BLaER1 (cell line): ENCODE results near the gene STOX2.

Experiments used
- H3K27ac ChIP-seq: shearing (Covaris generic); formaldehyde crosslinking; 2 replicates; pipeline ENCODE4 v1.8.1; 2022
- H3K27me3 ChIP-seq: shearing (Covaris generic); formaldehyde crosslinking; 2 replicates; pipeline ENCODE4 v1.8.1; 2022
- H3K36me3 ChIP-seq: shearing (Covaris generic); formaldehyde crosslinking; 2 replicates; pipeline ENCODE4 v1.8.1; 2022
- H3K4me1 ChIP-seq: shearing (Covaris generic); formaldehyde crosslinking; 2 replicates; pipeline ENCODE4 v1.8.1; 2022
- H3K4me2 ChIP-seq: shearing (Covaris generic); formaldehyde crosslinking; 2 replicates; pipeline ENCODE4 v1.8.1; 2022
- H3K4me3 ChIP-seq: shearing (Covaris generic); formaldehyde crosslinking; 2 replicates; pipeline ENCODE4 v1.8.1; 2022
- H3K9ac ChIP-seq: shearing (Covaris generic); formaldehyde crosslinking; 2 replicates; pipeline ENCODE4 v1.8.1; 2022
- H3K9me3 ChIP-seq: shearing (Covaris generic); formaldehyde crosslinking; 2 replicates; pipeline ENCODE4 v1.8.1; 2022
- H4K20me1 ChIP-seq: shearing (Covaris generic); formaldehyde crosslinking; 2 replicates; pipeline ENCODE4 v1.8.1; 2022
- Cebpa-rat ChIP-seq: shearing (Covaris generic); IDR thresholded peaks from 2 replicates; pipeline ENCODE4 v1.8.1; 2022

The STOX2 gene

DNA sequence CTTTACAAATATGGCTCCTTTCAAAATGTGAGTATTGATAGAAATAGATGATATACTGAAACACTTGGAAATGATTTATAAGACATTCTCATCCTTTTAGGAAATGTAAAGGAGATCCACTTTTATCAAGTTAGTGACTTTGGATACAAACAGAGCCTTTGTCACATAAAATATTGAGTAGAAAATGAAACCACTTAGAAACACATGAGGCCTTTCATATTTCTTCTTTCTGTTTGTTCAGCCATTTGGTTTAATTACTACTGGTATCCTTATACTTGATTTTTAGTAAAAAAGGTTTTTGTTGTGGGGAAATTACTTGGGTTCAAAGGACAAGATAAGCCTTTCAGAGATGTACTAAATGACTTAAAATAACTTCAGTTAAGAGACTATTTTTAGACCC lies 4.1 kb downstream of the STOX2 start:
- Histone ChIP-seq H3K9me3 (peaks cover 26% of the 10 kb centered on the region), H3K9ac (no peak overlapping the region), H3K27me3 (no peaks in the 10 kb centered on the region), H3K4me3 (no peak overlapping the region), H3K36me3 (no peaks in the 10 kb centered on the region), H3K4me2 (no peak overlapping the region), H3K27ac (no peak overlapping the region), H4K20me1 (no peaks in the 10 kb centered on the region), H3K4me1 (no peaks in the 10 kb centered on the region)
- no peak for TF ChIP-seq Cebpa-rat

DNA sequence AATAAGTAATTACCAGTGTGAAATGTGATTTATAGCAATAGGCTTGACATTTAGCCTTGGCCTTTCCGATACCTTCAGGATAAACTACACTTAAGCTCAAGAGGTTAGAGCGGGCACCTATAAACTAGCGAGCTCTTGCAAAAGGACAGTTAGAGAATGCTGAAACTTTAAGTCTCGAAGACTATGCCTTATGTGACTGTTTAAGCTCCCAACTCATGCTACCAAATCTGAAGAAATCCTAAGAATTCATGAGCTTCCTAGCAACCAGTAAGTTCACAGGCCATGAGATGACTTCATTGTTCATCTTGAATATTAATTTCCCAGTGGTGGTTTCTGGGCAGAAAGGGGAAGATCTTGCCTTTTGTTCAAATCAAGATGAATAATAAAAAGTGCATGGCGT lies 4.7 kb downstream of the STOX2 start:
- Histone ChIP-seq H3K4me2 (no peak overlapping the region), H3K9ac (no peak overlapping the region), H3K36me3 (no peaks in the 10 kb centered on the region), H3K27ac (no peak overlapping the region), H3K4me1 (no peaks in the 10 kb centered on the region), H3K27me3 (no peaks in the 10 kb centered on the region), H3K9me3 (peaks cover 22% of the 10 kb centered on the region), H4K20me1 (no peaks in the 10 kb centered on the region), H3K4me3 (no peak overlapping the region)
- no peak for TF ChIP-seq Cebpa-rat

DNA sequence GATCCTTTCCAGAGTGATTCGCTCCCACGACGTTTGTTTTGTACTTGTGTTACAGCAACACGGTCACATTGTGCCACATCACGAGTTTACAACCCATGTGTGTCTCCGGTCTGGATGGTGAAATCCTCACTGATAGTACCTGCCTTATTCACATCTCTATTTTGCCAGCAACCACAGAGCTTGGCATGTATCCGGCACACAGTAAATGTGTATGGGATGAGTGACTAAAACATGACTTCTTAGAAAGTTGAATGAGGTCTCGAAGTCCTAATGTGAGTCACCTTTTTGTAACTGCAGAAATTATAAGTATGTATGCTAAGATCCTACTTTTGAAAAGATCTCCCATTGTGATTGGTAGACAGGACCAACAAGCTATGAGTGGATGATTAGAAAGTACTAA lies 7.5 kb downstream of the STOX2 start:
- Histone ChIP-seq H3K27ac (no peak overlapping the region), H3K36me3 (no peaks in the 10 kb centered on the region), H3K9me3 (no peaks in the 10 kb centered on the region; the same call in 1 of the 2 replicates), H3K9ac (no peak overlapping the region), H4K20me1 (no peaks in the 10 kb centered on the region), H3K4me3 (no peak overlapping the region), H3K27me3 (no peaks in the 10 kb centered on the region), H3K4me1 (no peaks in the 10 kb centered on the region), H3K4me2 (no peak overlapping the region)
- no peak for TF ChIP-seq Cebpa-rat

DNA sequence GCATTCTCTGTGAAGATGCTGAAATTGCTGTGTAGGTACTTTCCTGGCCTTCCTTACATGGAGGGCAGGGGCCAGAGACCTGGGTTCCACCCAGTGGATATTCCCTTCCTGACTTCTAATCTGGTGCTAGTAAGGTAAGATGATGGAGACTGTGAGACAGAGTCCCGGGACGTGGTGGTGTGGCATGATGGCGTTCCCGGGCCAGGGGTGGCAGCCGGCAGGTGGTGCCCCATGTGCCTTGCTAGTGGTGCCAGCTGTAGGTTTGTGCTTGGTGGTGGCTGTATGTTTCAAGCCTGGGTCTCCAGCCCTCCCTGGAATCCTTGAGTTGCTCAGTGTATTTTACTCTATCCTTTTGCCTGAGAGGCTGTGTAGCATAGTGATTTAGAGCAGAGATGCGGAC lies 10.9 kb downstream of the STOX2 start:
- Histone ChIP-seq H3K9ac (no peak overlapping the region), H3K36me3 (no peaks in the 10 kb centered on the region), H3K27me3 (no peaks in the 10 kb centered on the region), H3K4me2 (no peak overlapping the region), H4K20me1 (no peaks in the 10 kb centered on the region), H3K9me3 (no peaks in the 10 kb centered on the region; the same call in 1 of the 2 replicates), H3K4me1 (no peaks in the 10 kb centered on the region), H3K27ac (no peak overlapping the region), H3K4me3 (no peak overlapping the region)
- TF ChIP-seq Cebpa-rat: no peak

DNA sequence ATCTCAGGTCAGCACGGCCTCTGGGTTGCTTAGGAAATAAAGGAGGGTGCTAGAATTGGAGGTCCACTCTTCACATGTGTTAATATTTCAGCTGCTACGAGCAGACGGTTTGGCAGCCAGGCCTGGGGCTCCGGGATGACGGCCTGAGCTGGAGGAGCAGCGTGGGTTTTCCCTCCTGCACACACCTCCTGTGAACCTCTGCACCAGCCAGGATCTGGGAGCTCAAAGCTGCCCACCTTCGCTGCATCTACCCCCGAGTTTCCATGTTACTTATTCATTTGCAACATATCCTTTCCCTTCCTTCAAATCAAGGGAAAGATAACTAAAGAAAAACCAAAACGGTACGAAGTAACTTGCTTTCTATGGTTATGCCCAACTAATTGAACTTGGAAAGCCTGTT lies 13.6 kb downstream of the STOX2 start:
- Histone ChIP-seq H3K4me1 (no peaks in the 10 kb centered on the region), H3K9ac (no peak overlapping the region), H3K36me3 (no peaks in the 10 kb centered on the region), H3K9me3 (peaks cover 11% of the 10 kb centered on the region), H3K27me3 (no peaks in the 10 kb centered on the region), H3K27ac (no peak overlapping the region), H3K4me3 (no peak overlapping the region), H4K20me1 (no peaks in the 10 kb centered on the region), H3K4me2 (no peak overlapping the region)
- no peak for TF ChIP-seq Cebpa-rat

DNA sequence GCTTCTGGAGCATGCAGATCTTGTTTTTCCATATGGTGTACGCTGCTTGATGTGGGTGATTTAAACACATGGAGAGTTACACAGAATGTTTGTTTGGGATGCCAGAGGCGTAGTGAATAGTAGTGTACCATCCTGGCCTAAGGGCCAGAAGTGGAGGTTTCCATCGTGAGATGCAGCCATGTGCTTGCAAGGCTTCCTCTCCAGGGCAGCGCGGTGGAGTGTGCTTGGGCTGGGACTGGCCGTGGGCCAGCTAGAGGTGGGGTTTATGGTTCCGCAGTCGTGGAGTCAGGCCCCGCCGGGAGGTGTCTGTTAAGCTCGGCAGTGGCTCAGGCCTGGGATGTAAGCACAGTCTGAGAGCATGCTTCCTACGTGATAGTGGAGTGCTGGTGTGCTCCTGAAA lies 14.0 kb downstream of the STOX2 start:
- Histone ChIP-seq H3K4me1 (no peaks in the 10 kb centered on the region), H3K9ac (no peak overlapping the region), H4K20me1 (no peaks in the 10 kb centered on the region), H3K27me3 (no peaks in the 10 kb centered on the region), H3K9me3 (peaks cover 12% of the 10 kb centered on the region), H3K4me2 (no peak overlapping the region), H3K27ac (no peak overlapping the region), H3K4me3 (no peak overlapping the region), H3K36me3 (no peaks in the 10 kb centered on the region)
- TF ChIP-seq Cebpa-rat: no peak

DNA sequence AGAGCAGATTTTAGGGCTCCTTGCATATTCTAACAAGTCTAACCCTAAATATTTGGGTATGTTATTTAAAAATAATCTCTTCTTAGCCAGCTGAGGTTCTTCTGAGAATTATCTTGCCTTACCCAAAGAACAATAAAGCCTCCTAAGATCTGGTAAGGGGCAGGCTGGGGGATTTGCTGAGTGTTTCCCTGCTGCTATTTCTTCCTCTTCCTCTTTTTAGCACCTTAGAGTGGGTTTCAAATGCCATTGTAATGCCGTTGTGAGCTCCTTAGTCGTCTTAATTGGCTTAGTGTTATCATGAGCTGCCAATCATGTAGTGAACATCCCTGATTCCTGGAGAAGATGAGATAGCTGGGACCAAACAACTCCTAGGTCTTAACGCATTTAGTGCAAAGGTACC lies 15.4 kb downstream of the STOX2 start:
- no peak overlapping the region for H3K4me3 ChIP-seq
- TF ChIP-seq Cebpa-rat: no peak
- no peaks in the 10 kb centered on the region for H3K4me1 ChIP-seq
- no peak overlapping the region for H3K27ac ChIP-seq
- no peak overlapping the region for H3K9ac ChIP-seq
- no peaks in the 10 kb centered on the region for H3K27me3 ChIP-seq
- no peaks in the 10 kb centered on the region for H3K36me3 ChIP-seq
- peaks cover 12% of the 10 kb centered on the region for H3K9me3 ChIP-seq
- no peaks in the 10 kb centered on the region for H4K20me1 ChIP-seq
- no peak overlapping the region for H3K4me2 ChIP-seq

DNA sequence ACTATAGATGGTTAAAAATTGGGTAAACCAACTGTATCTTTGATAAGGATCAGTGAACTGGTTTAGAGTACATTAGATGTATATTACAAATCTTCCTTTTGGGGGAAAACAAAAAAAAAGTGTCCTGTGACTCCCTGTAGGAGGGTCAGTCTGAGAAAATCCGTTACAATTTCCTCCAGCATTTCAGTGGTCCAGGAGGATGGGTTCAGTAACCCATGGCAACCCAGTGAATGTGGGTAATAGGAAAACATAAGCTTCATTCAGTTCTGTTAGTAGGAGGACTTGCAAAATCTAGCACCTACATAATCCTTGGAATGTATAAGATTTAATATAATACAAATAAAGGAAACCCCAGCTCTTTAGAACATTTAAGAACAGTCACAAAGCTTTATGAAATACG lies 16.2 kb downstream of the STOX2 start:
- no peak overlapping the region for H3K27ac ChIP-seq

DNA sequence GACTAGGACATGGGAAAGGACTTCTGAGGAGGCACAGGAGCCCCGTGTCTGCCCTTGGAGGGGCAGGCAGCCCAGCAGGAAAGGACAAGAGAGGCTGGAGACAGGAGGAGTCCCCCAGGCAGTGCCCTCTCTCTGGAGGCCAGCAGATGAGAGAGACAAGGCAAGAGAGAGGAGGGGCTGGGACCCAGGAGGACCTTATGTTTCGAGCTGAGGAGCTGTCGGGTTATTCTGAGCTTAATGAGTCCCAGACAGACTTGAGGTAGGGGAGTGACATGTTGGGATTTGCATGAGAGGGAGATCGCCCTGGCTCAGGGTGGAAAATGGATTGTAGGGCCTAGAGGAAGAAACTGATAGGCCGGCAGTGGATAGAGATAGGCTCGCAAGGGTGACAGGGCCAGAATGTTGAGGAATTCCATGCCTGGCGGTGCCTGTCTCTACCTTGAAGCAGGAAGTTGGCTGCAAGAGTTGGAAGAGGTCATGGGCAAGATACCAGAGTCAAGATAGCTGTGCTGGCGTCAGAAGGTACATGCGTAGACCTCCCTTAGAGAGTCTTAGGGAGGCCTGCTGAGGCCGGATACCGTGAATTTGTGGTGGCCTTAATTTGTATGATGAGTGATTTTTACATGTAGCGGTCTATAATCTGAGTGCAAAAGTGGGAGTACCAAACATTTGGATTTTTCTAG lies 19.4 kb downstream of the STOX2 start:
- no peak overlapping the region for H3K9ac ChIP-seq
- H4K20me1 ChIP-seq: no peaks in the 10 kb centered on the region
- H3K36me3 ChIP-seq: no peaks in the 10 kb centered on the region
- no peak overlapping the region for H3K4me2 ChIP-seq
- no peaks in the 10 kb centered on the region for H3K4me1 ChIP-seq
- no peaks in the 10 kb centered on the region for H3K27me3 ChIP-seq
- no peak overlapping the region for H3K27ac ChIP-seq
- peaks cover 12% of the 10 kb centered on the region for H3K9me3 ChIP-seq
- no peak overlapping the region for H3K4me3 ChIP-seq
- TF ChIP-seq Cebpa-rat: no peak

More for the DNA sequence above, 16.2 kb downstream of the STOX2 start:
- Histone ChIP-seq H3K9ac (no peak overlapping the region), H3K4me1 (no peaks in the 10 kb centered on the region), H3K4me2 (no peak overlapping the region), H3K36me3 (no peaks in the 10 kb centered on the region), H4K20me1 (no peaks in the 10 kb centered on the region), H3K27me3 (no peaks in the 10 kb centered on the region), H3K9me3 (peaks cover 12% of the 10 kb centered on the region), H3K4me3 (no peak overlapping the region)
- TF ChIP-seq Cebpa-rat: no peak

DNA sequence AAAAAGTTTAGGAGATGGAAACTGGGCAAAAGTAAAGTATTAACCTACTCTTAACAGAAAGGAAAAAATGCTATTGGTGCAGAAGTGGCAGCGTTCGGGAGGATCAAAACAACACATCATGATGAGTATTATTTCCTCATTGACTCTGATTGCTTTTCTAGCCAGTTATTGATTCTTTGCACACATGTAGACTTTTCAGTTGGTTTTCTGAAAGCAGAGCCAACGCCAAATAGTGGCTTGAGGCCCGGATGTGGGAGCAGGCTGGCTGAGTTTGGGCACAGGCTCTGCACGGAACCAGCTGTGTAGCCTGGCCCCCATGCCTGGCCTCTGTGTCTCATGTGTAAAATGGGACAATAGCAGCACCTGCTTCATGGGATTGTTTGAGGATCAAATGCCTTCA lies 21.8 kb downstream of the STOX2 start:
- Histone ChIP-seq H4K20me1 (no peaks in the 10 kb centered on the region), H3K4me2 (no peak overlapping the region), H3K4me1 (no peaks in the 10 kb centered on the region), H3K9me3 (peaks cover 12% of the 10 kb centered on the region), H3K27ac (no peak overlapping the region), H3K9ac (no peak overlapping the region), H3K4me3 (no peak overlapping the region), H3K36me3 (no peaks in the 10 kb centered on the region), H3K27me3 (no peaks in the 10 kb centered on the region)
- no peak for TF ChIP-seq Cebpa-rat

DNA sequence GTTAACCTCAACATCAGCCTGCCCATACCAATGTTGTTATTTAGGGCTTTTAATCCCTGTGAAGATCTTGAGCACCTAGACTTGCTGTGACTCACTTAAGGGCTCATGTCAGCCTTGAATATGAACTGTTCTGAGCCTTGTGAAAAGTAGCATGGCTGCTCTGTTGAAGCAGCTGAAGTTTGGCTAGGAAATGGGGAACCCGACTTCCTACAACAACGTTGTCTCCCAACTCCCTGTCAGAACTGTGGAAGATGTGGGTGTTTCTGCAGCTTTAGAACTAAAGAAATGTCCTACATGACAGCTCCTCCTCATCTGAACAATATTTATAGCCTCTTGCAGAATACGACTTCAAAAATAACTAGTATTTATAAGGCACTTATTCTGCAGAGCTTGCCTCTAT lies 27.5 kb downstream of the STOX2 start:
- no peak overlapping the region for H3K27ac ChIP-seq
- no peaks in the 10 kb centered on the region for H4K20me1 ChIP-seq
- H3K4me3 ChIP-seq: no peak overlapping the region
- no peaks in the 10 kb centered on the region for H3K4me1 ChIP-seq
- H3K9me3 ChIP-seq: no peaks in the 10 kb centered on the region
- no peaks in the 10 kb centered on the region for H3K36me3 ChIP-seq
- no peaks in the 10 kb centered on the region for H3K27me3 ChIP-seq
- no peak overlapping the region for H3K9ac ChIP-seq
- TF ChIP-seq Cebpa-rat: no peak
- no peak overlapping the region for H3K4me2 ChIP-seq
